CD4-positive, alpha-beta T cell (primary cell): ENCODE measurements around the gene SEMA3E. TPM values are rescaled to one million over a fixed set of nuclear protein-coding genes. Genes with fewer than 3 reads are reported as not detected.

Source experiments
- ATAC-seq: fragments of 200-7000 bp; cut with Tn5 transposase; one replicate; pipeline ENCODE4 v1.10.0; 2022; ENCODE audit warnings: mild to moderate bottlenecking; ENCODE audit not compliant: poor library complexity
- CTCF ChIA-PET: fragments of 350-600 bp; sonication (Branson Sonifier 250); formaldehyde crosslinking; loops from one replicate; lab custom pipeline; 2021; ENCODE audit warnings: antibody characterized with exemption, inconsistent platforms; lab: Charles Lee
- POLR2A ChIA-PET: fragments of 350-600 bp; sonication (Branson Sonifier 250); formaldehyde crosslinking; loops from one replicate; lab custom pipeline; 2021; ENCODE audit warnings: antibody characterized with exemption, inconsistent platforms; lab: Charles Lee
- DNase-seq, 14 experiments: peaks; one replicate each; pipeline ENCODE4 v3.0.0-alpha.2; 2013 to 2020; ENCODE audit warnings: mixed read lengths in 2 of 14
- H3K27ac ChIP-seq, 2 donors: one replicate each; pipeline versions ENCODE4 v1.5.1 to v1.7.0; 2013; ENCODE audit warnings: low read length in 2 of 2, low read depth in 1 of 2, mild to moderate bottlenecking in 1 of 2
- H3K27me3 ChIP-seq, 2 experiments: 1 replicate in 1 of 2; 2 replicates in 1 of 2; pipeline versions ENCODE4 v1.6.1 to v1.7.0; 2013; ENCODE audit warnings: low read length in 2 of 2, control low read depth in 1 of 2, mild to moderate bottlenecking in 1 of 2, moderate library complexity in 1 of 2; ENCODE audit not compliant: insufficient read depth in 2 of 2, control insufficient read depth in 1 of 2
- H3K36me3 ChIP-seq: one replicate; pipeline ENCODE4 v1.6.1; 2013; ENCODE audit warnings: low read length, control low read depth; ENCODE audit not compliant: insufficient read depth
- H3K4me1 ChIP-seq: one replicate; pipeline ENCODE4 v1.6.1; 2013; ENCODE audit warnings: low read length, control low read depth; ENCODE audit not compliant: insufficient read depth
- H3K4me3 ChIP-seq: one replicate; pipeline ENCODE4 v1.5.1; 2013; ENCODE audit warnings: mild to moderate bottlenecking, low read length, moderate library complexity
- H3K9me3 ChIP-seq, 2 experiments: 1 replicate in 1 of 2; 2 replicates in 1 of 2; pipeline versions ENCODE4 v1.6.1 to v1.7.0; 2013; ENCODE audit warnings: low read length in 2 of 2, mild to moderate bottlenecking in 2 of 2, control low read depth in 1 of 2, moderate library complexity in 1 of 2; ENCODE audit not compliant: control insufficient read depth in 1 of 2, insufficient read depth in 1 of 2
- H3K27ac Mint-ChIP-seq: one replicate; pipeline ENCODE4 v1.8.0; 2020; ENCODE audit warnings: mixed read lengths
- H3K27me3 Mint-ChIP-seq: one replicate; pipeline ENCODE4 v1.8.0; 2021; ENCODE audit warnings: mixed read lengths
- H3K36me3 Mint-ChIP-seq: one replicate; pipeline ENCODE4 v1.8.0; 2021; ENCODE audit warnings: low read depth, mixed read lengths
- H3K4me1 Mint-ChIP-seq: one replicate; pipeline ENCODE4 v1.8.0; 2021; ENCODE audit warnings: low read depth, mixed read lengths
- H3K4me3 Mint-ChIP-seq: one replicate; pipeline ENCODE4 v1.8.0; 2020; ENCODE audit warnings: mild to moderate bottlenecking, mixed read lengths
- H3K9me3 Mint-ChIP-seq: one replicate; pipeline ENCODE4 v1.8.0; 2020; ENCODE audit warnings: mixed read lengths
- intact Hi-C, 2 experiments: fragments of 100-400 bp; cut with DNase I in 1 of 2; cut with micrococcal nuclease in 1 of 2; formaldehyde crosslinking; loops; one replicate each; pipeline versions ENCODE4 v1.15.1 to v1.9.0; 2023 to 2025; cut with DNase I, micrococcal nuclease
- total RNA-seq, 174 experiments: library from RNA in 2 of 174; stranded (reverse) in 2 of 174; gene quantifications; one replicate each; pipeline ENCODE4 v1.2.3 and lab custom pipeline; 2021 to 2026
- TF ChIP-seq, protein P1 (sequence below): fragments of 200-600 bp; IDR thresholded peaks from one replicate; pipeline ENCODE4 v1.8.0; 2022; ENCODE audit warnings: antibody characterized with exemption, mild to moderate bottlenecking

Gene SEMA3E
- total RNA-seq, 2 experiments from 2014 or later, result not detected

DNA sequence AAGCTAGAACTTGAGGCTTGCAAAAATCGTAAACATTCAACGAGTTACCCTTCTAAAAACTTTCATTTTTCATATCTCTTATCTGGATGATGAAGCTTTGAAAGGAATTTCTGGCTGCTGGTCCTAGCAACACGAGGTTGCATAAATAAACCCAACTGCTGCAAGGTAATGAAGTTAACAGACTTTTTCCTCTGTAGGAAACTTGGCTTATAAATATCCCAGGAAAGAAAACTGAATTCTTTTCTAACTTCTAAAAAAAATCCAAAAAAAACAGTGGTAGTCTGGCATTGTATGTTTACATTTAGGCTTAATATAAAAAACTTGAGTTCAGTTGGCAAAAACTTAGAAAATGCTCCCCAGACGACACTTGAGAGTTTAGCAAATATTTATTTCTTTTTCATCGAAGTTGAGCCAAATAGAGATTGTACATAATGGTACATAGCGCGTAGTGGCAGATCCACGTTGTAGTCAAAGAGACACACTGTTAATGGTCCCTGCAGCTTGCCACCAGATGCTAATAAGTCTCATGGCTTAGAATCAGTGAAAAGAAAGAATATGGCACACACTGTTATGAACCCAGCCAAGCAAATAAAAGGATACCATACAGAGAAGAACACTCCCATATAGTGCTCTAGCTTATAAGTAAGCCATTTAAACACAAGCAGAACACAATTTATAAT, 285.9 kb downstream of the SEMA3E start:
- TF ChIP-seq, protein P1, sequence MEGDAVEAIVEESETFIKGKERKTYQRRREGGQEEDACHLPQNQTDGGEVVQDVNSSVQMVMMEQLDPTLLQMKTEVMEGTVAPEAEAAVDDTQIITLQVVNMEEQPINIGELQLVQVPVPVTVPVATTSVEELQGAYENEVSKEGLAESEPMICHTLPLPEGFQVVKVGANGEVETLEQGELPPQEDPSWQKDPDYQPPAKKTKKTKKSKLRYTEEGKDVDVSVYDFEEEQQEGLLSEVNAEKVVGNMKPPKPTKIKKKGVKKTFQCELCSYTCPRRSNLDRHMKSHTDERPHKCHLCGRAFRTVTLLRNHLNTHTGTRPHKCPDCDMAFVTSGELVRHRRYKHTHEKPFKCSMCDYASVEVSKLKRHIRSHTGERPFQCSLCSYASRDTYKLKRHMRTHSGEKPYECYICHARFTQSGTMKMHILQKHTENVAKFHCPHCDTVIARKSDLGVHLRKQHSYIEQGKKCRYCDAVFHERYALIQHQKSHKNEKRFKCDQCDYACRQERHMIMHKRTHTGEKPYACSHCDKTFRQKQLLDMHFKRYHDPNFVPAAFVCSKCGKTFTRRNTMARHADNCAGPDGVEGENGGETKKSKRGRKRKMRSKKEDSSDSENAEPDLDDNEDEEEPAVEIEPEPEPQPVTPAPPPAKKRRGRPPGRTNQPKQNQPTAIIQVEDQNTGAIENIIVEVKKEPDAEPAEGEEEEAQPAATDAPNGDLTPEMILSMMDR, result no peak
- POLR2A ChIA-PET, result no interaction called here
- H3K36me3 Mint-ChIP-seq, result no peaks in the 10 kb centered on the region
- no peaks in the 10 kb centered on the region for H3K4me1 Mint-ChIP-seq
- Histone ChIP-seq H3K9me3 (peaks cover 0 to 3% of the 10 kb centered on the region in 2 experiments), H3K27me3 (no peaks in the 10 kb centered on the region), H3K27ac (no peak overlapping the region), H3K4me3 (no peak overlapping the region), H3K4me1 (no peaks in the 10 kb centered on the region), H3K36me3 (no peaks in the 10 kb centered on the region)
- H3K4me3 Mint-ChIP-seq, result no peak overlapping the region
- DNase-seq (no peak), ATAC-seq (no peak)
- H3K9me3 Mint-ChIP-seq, result peaks cover 2% of the 10 kb centered on the region
- no peaks in the 10 kb centered on the region for H3K27me3 Mint-ChIP-seq
- H3K27ac Mint-ChIP-seq, result no peak overlapping the region
- CTCF ChIA-PET, result no interaction called here
- intact Hi-C loops, result no loop called here

DNA sequence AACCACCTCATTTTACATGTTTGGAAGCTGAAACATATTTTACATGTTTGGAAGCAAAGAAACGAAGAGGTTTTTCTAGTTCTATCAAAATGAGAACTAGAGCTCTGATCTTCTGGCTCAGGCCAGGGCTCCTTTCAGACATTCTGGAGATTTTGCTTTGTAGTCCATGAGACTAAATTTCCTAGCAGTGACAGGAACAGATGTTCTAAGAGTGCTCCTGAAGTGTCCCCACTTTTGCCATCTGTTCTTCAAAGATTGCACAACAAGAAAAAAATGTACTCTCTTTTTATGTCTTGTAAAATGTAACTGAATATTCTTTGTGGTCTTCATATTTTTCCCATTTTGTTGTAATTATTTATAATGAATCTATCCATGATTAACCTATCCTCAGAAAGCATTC, 289.8 kb downstream of the SEMA3E start:
- H3K27ac ChIP-seq, result no peak overlapping the region
- no peaks in the 10 kb centered on the region for H3K36me3 ChIP-seq
- Mint-ChIP-seq H3K27me3 (no peaks in the 10 kb centered on the region), H3K4me3 (no peak overlapping the region), H3K36me3 (no peaks in the 10 kb centered on the region), H3K4me1 (no peaks in the 10 kb centered on the region), H3K27ac (no peak overlapping the region), H3K9me3 (peaks cover 2% of the 10 kb centered on the region)
- DNase-seq, result no peak
- TF ChIP-seq, protein P1, result no peak
- no peaks in the 10 kb centered on the region for H3K9me3 ChIP-seq
- no peak overlapping the region for H3K4me3 ChIP-seq
- no peak for ATAC-seq
- H3K27me3 ChIP-seq, result no peaks in the 10 kb centered on the region
- no peaks in the 10 kb centered on the region for H3K4me1 ChIP-seq
- POLR2A ChIA-PET, result no interaction called here
- intact Hi-C loops, result no loop called here
- CTCF ChIA-PET, result no interaction called here

DNA sequence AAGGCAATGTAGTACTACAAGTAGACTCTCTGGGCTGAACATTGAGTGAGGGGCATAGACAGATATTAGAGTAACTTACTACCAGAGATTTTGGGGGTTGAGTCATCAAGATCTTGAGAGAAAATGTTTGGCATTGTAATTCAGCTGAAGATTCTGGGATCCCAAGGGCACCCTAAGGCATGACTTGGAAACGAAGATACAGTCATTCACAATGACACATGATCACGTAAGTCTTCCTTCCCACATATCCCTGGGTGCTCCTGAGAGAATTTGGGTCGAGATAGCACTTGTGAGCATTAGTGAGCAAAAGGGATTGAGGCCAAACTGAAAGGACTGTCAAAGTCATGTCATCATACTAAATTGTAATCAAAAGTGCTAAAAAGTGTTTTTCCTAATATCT, 293.8 kb downstream of the SEMA3E start:
- POLR2A ChIA-PET, result no interaction called here
- Histone ChIP-seq H3K27ac (no peak overlapping the region), H3K27me3 (no peaks in the 10 kb centered on the region), H3K36me3 (no peaks in the 10 kb centered on the region), H3K4me3 (no peak overlapping the region), H3K9me3 (no peaks in the 10 kb centered on the region), H3K4me1 (no peaks in the 10 kb centered on the region)
- Mint-ChIP-seq H3K36me3 (no peaks in the 10 kb centered on the region), H3K4me3 (no peak overlapping the region), H3K4me1 (no peaks in the 10 kb centered on the region), H3K27me3 (no peaks in the 10 kb centered on the region), H3K27ac (no peak overlapping the region), H3K9me3 (peaks cover 5% of the 10 kb centered on the region)
- DNase-seq (no peak), ATAC-seq (no peak)
- intact Hi-C loops, result no loop called here
- CTCF ChIA-PET, result no interaction called here
- TF ChIP-seq, protein P1, result no peak
